Measurements from ENCODE around the gene GALR2.

DNA sequence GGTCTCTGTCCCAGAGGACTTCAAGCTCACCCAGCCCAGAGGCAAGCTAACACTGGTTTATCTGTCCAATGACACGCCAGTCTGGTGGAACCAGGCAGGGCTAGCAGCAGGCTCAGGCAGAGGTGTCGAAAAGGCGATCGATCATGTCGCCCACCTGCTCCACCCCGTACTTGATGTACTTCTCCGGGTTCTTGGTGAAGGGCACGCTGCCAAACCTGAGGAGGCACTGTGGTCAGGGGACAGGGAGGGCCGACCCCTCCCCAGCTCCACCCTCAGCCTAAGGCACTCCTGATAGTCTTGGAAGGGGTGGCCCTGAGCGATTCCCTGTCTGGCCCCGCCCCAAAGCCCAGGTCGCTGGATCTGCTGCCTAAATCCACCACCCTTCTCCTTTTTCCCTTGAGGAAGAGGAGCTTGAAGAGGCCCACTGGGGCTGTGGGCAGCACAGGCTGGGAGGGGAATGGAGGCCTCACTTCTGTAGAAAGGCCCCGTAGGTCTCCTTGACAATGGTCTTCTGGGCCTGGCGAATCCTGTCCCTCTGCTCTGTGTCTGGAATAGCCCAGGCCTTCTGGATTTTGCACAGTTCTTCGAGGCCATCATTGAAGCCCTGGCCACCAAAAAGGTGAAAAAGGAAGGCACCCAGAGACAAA, 9.1 kb downstream of the GALR2 start:
- TF ChIP-seq, protein P1, sequence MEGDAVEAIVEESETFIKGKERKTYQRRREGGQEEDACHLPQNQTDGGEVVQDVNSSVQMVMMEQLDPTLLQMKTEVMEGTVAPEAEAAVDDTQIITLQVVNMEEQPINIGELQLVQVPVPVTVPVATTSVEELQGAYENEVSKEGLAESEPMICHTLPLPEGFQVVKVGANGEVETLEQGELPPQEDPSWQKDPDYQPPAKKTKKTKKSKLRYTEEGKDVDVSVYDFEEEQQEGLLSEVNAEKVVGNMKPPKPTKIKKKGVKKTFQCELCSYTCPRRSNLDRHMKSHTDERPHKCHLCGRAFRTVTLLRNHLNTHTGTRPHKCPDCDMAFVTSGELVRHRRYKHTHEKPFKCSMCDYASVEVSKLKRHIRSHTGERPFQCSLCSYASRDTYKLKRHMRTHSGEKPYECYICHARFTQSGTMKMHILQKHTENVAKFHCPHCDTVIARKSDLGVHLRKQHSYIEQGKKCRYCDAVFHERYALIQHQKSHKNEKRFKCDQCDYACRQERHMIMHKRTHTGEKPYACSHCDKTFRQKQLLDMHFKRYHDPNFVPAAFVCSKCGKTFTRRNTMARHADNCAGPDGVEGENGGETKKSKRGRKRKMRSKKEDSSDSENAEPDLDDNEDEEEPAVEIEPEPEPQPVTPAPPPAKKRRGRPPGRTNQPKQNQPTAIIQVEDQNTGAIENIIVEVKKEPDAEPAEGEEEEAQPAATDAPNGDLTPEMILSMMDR (IDR thresholded peaks at IDR 0.05): no peak
- TF ChIP-seq ZFX (IDR thresholded peaks at IDR 0.05; ENCODE audit: borderline replicate concordance): no peak
